ENCODE data around the gene STAT1.

The STAT1 gene

DNA sequence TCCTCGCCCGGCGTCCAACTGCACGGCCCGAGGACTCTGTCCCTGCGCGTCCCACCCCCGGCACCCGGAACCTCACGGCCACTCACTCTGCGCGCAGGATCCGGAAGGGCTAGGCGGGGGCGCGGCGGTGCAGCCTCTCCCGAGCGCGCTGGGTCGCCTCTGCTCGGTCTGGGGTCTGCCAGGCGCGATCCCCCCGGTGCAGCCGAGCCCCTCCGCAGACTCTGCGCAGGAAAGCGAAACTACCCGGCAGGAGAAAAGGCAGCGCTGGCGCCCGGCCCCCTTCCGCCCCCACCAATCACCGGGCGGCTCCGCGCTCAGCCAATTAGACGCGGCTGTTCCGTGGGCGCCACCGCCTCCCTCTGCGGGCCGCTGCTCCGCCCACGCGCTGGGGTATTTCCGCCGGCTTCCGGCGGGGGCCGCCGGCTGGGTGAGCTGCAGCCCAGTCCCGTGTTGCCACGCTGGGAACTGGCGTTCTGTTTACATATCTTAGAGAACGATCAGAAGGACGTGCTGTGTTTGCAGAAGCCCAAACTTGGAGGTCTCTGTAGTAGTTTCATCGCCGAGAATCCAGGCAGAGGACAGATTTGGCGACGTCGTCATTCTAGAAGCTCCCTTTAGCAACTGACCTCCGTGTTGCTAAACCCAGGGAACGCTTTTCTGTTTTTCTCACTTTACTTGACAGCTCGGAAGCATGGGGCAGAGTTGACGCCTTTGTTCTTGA lies at the start of gene STAT1:
Gene STAT1, minus strand, starts transcription at position 240 of the 721 bp plus-strand sequence. CDS start 4,168 bp downstream, outside the sequence.
- DNase-seq: peak; percentile 61 to 92

DNA sequence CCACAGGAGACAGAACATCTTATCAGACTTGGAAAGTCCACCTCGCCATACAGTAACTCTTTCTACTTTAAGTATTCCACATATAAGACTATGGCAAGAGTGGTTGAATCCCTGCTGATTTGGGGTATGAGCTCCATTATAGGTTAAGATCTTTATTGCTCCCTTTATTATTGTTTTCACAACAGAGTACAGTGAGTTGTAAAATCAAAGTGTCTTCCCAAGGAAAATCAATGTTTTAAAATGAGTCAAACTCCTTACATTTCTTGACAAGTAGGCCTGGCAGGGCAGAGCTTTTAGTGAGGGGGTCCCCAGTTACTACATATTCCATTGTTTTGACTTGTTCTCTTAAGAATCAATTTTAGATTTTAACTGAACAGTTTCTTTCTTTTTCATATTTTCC lies 49.6 kb upstream of the STAT1 start:
- no peak for DNase-seq

GRCh38 chr2:191061381-191061980 lies 47.5 kb upstream of the STAT1 start:
- DNase-seq: no peak

GRCh38 chr2:191059308-191059707 lies 45.3 kb upstream of the STAT1 start:
- DNase-seq: no peak

GRCh38 chr2:191056228-191056627 lies 42.3 kb upstream of the STAT1 start:
- DNase-seq: no peak

- no peak for DNase-seq
Observed at GRCh38 chr2:191053256-191053655, 39.3 kb upstream of the STAT1 start.

GRCh38 chr2:191051825-191052778 lies 38.1 kb upstream of the STAT1 start:
- DNase-seq: peak in 1 of 2 experiments; percentile 47

GRCh38 chr2:191051177-191051576 lies 37.2 kb upstream of the STAT1 start:
- DNase-seq: no peak

DNA sequence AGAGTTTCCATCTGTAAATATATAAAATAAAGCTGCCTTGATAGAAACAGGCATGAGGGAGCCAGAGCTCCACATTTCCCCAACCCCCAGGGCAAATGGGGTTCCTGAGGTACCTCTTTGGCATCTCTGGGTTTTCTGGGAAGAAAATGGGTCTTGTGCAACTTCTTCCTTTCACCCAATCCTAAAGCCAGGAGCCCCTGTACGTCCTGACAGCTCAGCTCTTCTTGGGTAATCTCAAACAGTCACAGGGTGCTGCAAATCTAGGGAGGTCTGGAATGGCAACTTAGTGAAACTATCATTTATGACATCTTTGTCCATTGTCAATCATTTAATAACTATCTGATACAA lies 36.6 kb upstream of the STAT1 start:
- no peak for DNase-seq

- no peak for DNase-seq
Observed at GRCh38 chr2:191049728-191050639, 36.0 kb upstream of the STAT1 start.

GRCh38 chr2:191048073-191048472 lies 34.1 kb upstream of the STAT1 start:
- DNase-seq: no peak

DNA sequence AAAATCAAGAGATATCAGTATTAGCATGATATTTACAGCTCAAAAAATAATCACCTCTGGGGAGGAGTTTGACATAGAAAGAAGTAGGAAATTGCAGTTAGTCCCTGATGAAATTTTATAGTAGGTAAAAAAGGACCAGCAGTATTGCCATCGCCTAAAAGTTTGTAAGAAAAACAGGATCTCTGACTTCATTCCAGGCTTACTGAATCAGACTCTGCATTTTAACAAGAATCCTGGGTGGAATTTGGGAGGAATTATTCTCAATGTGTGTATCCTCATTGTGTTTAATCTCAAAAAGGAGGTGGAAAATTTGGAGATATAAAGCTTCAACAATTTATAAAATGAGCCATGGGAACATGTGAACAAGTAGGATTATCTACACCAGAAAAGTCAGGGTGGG lies 31.2 kb upstream of the STAT1 start:
- DNase-seq: no peak

DNA sequence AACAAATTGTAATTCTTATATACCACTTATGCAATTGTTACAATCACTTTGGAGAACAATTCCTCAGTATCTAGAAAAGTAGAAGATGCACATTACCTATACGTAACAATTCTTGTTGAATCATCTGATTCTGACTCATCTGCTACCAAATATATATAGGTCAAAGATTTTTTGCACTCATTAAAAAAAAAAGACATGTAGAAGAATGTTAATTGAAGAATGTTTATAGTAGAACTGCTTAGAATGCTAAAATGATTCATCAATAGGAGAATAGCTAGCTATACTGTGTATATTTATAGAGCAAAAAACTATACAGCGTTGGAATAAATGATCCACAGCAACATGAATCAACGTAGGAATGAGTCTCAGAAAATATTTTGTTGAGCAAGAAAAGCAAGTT lies 29.5 kb upstream of the STAT1 start:
- no peak for DNase-seq

- no peak for DNase-seq
Observed at GRCh38 chr2:191041418-191042161, 27.6 kb upstream of the STAT1 start.

DNA sequence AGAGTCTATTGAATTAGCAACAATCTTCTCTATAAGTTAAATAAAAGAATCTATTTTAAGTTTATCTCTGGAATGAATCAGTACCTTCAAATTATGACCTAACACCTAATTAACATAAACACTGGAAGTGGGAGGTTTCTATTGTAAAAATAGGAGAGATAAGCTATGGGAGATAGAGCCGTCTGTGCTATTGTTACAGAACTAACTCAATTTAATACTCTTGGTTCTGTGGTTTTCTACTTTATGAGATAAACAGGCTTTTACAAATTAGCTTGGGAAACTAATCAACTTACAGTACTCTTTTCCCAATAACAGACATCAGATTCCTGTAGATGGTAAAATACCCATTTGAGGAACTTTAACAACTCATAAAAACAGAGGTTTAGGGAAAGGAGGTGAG lies 25.6 kb upstream of the STAT1 start:
- DNase-seq: no peak

DNA sequence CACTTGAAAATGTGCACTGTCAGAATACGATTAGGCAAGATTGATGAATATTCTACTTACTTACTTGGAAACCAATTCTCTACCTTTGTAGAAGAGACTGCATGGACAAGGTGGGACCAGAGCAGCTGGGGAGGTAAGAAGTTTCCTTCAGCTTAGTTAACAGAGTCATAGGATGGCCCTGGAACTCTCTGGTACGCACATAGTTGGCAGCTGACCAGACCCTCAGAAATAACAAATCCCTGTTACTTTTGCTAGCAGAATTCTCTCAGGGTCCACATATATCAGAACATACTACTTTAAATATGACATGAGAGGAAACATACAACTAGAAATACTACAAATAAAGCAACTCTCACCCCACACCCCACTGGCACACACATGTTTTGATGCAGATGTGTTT lies 24.8 kb upstream of the STAT1 start:
- no peak for DNase-seq

GRCh38 chr2:191038241-191038725 lies 24.3 kb upstream of the STAT1 start:
- DNase-seq: no peak

GRCh38 chr2:191037351-191037750 lies 23.4 kb upstream of the STAT1 start:
- DNase-seq: no peak

- no peak for DNase-seq
Observed at GRCh38 chr2:191036363-191036762, 22.4 kb upstream of the STAT1 start.

DNA sequence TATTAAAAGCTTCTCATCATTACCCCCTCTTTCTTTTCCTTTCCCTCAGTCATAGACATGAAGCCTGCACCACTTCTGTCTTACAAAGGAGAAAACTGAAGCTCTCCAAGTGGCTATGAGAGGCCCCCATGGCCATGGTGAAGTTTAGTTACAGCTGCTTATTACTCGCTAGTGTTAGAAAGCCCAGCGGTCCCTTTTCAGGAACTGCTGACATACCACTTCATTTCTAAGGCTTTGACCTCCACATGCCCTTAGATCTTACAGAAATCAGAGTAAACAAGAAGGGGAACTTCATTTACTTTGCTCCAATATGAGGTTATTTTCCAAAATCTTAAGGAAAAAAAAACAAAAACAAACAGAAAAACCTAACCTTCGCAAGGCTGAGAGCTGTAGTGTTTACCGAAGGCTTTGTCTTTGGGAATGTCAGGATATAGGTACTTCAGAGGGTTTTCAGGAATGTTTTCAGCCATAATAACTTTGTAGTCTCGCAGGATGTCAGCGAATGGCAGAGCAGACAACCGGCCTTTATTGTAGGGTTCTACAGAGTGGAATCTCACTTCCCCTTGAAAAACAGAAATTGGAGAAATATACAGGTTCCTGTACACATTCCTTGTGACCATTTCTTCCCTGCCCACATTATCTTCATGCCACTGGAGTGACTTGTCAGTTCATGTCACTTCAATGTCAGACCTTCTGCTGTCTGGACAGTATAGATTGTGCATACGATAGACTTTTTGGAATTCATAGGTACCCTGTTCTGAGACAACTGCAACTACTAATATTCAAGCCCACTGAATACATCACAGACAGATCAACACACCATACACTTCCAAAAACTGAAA lies 18.8 kb upstream of the STAT1 start:
- no peak for DNase-seq

DNA sequence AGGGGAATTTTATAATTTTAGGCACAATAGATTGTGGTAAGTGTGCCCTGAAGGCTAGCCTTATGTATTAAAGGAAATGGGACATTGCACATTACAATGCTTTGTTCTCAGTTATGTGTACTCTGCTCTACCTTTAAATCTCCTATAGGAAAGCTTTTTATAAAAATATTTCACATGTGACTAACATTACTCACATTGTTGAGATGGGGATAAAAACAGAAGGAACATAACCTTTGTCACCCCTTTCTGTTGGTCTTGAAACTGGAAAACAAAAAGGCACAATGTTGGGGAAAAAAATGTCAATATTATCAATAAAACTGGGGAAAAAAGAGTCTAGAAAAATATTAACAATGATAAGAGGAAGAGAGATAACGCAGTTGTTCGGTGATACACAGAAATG lies 17.3 kb upstream of the STAT1 start:
- DNase-seq: no peak

Data from NCI-H1930 (cell line).